Duodenal mucosa (tissue), 2 donors: ENCODE data around the gene TMEM178B.

Experiments
- H3K27ac ChIP-seq: one replicate; pipeline ENCODE4 v1.7.0; 2013; ENCODE audit warnings: low read depth, low read length
- H3K27me3 ChIP-seq, 2 donors: one replicate each; pipeline ENCODE4 v1.7.0; 2013; ENCODE audit warnings: low read length in 2 of 2, control low read depth in 1 of 2; ENCODE audit not compliant: insufficient read depth in 2 of 2, control insufficient read depth in 1 of 2
- H3K36me3 ChIP-seq, 2 donors: one replicate each; pipeline ENCODE4 v1.7.0; 2013; ENCODE audit warnings: low read length in 2 of 2, control low read depth in 1 of 2; ENCODE audit not compliant: insufficient read depth in 2 of 2, control insufficient read depth in 1 of 2
- H3K4me1 ChIP-seq, 2 donors: one replicate each; pipeline ENCODE4 v1.7.0; 2013; ENCODE audit warnings: low read length in 2 of 2, control low read depth in 1 of 2; ENCODE audit not compliant: insufficient read depth in 2 of 2, control insufficient read depth in 1 of 2
- H3K4me3 ChIP-seq, 2 donors: one replicate each; pipeline ENCODE4 v1.7.0; 2013; ENCODE audit warnings: low read length in 2 of 2, low read depth in 1 of 2
- H3K9ac ChIP-seq, 2 donors: one replicate each; pipeline ENCODE4 v1.7.0; 2013; ENCODE audit warnings: low read length in 2 of 2, low read depth in 1 of 2
- H3K9me3 ChIP-seq, 2 donors: one replicate each; pipeline ENCODE4 v1.7.0; 2013; ENCODE audit warnings: low read length in 2 of 2, control low read depth in 1 of 2; ENCODE audit not compliant: control insufficient read depth in 1 of 2

Gene TMEM178B

GRCh38 chr7:141294143-141294829 is 220.4 kb downstream of the TMEM178B start:
- H3K9me3 ChIP-seq = no peaks in the 10 kb centered on the region
- H3K36me3 ChIP-seq = no peaks in the 10 kb centered on the region
- H3K4me1 ChIP-seq = no peaks in the 10 kb centered on the region
- no peak overlapping the region for H3K9ac ChIP-seq
- H3K4me3 ChIP-seq = no peak overlapping the region
- H3K27ac ChIP-seq = no peak overlapping the region
- H3K27me3 ChIP-seq = no peaks in the 10 kb centered on the region

GRCh38 chr7:141295367-141295895 is 221.6 kb downstream of the TMEM178B start:
- Histone ChIP-seq H3K27me3 (no peaks in the 10 kb centered on the region), H3K9ac (no peak overlapping the region), H3K4me3 (no peak overlapping the region), H3K36me3 (no peaks in the 10 kb centered on the region), H3K9me3 (no peaks in the 10 kb centered on the region), H3K27ac (no peak overlapping the region), H3K4me1 (no peaks in the 10 kb centered on the region)

- Histone ChIP-seq H3K4me1 (no peaks in the 10 kb centered on the region), H3K4me3 (no peak overlapping the region), H3K27me3 (no peaks in the 10 kb centered on the region), H3K27ac (no peak overlapping the region), H3K9ac (no peak overlapping the region), H3K36me3 (no peaks in the 10 kb centered on the region), H3K9me3 (no peaks in the 10 kb centered on the region)
Observed at GRCh38 chr7:141300816-141301215, 227.0 kb downstream of the TMEM178B start.

GRCh38 chr7:141301544-141301943 is 227.7 kb downstream of the TMEM178B start:
- no peak overlapping the region for H3K27ac ChIP-seq
- no peak overlapping the region for H3K4me3 ChIP-seq

GRCh38 chr7:141302617-141303016 is 228.8 kb downstream of the TMEM178B start:
- H3K36me3 ChIP-seq = no peaks in the 10 kb centered on the region
- H3K27me3 ChIP-seq = no peaks in the 10 kb centered on the region
- H3K9me3 ChIP-seq = no peaks in the 10 kb centered on the region
- H3K4me3 ChIP-seq = no peak overlapping the region
- H3K27ac ChIP-seq = no peak overlapping the region
- no peak overlapping the region for H3K9ac ChIP-seq
- no peaks in the 10 kb centered on the region for H3K4me1 ChIP-seq

More at GRCh38 chr7:141301544-141301943, 227.7 kb downstream of the TMEM178B start:
- H3K9ac ChIP-seq = no peak overlapping the region
- no peaks in the 10 kb centered on the region for H3K36me3 ChIP-seq
- H3K9me3 ChIP-seq = no peaks in the 10 kb centered on the region
- no peaks in the 10 kb centered on the region for H3K27me3 ChIP-seq
- no peaks in the 10 kb centered on the region for H3K4me1 ChIP-seq

GRCh38 chr7:141304291-141304690 is 230.4 kb downstream of the TMEM178B start:
- no peak overlapping the region for H3K4me3 ChIP-seq
- H3K27me3 ChIP-seq = no peaks in the 10 kb centered on the region
- H3K4me1 ChIP-seq = no peaks in the 10 kb centered on the region
- H3K27ac ChIP-seq = no peak overlapping the region
- no peaks in the 10 kb centered on the region for H3K9me3 ChIP-seq
- H3K9ac ChIP-seq = no peak overlapping the region
- no peaks in the 10 kb centered on the region for H3K36me3 ChIP-seq

GRCh38 chr7:141306081-141306480 is 232.2 kb downstream of the TMEM178B start:
- H3K4me3 ChIP-seq = no peak overlapping the region
- H3K36me3 ChIP-seq = no peaks in the 10 kb centered on the region
- H3K27ac ChIP-seq = no peak overlapping the region
- no peaks in the 10 kb centered on the region for H3K4me1 ChIP-seq
- H3K27me3 ChIP-seq = no peaks in the 10 kb centered on the region
- H3K9me3 ChIP-seq = no peaks in the 10 kb centered on the region
- no peak overlapping the region for H3K9ac ChIP-seq

GRCh38 chr7:141312395-141312794 is 238.5 kb downstream of the TMEM178B start:
- Histone ChIP-seq H3K27me3 (no peaks in the 10 kb centered on the region), H3K27ac (no peak overlapping the region), H3K4me1 (no peaks in the 10 kb centered on the region), H3K9ac (no peak overlapping the region), H3K9me3 (no peaks in the 10 kb centered on the region), H3K4me3 (no peak overlapping the region), H3K36me3 (no peaks in the 10 kb centered on the region)

- Histone ChIP-seq H3K9ac (no peak overlapping the region), H3K27me3 (no peaks in the 10 kb centered on the region), H3K9me3 (no peaks in the 10 kb centered on the region), H3K27ac (no peak overlapping the region), H3K36me3 (no peaks in the 10 kb centered on the region), H3K4me3 (no peak overlapping the region), H3K4me1 (no peaks in the 10 kb centered on the region)
Observed at GRCh38 chr7:141312828-141313521, 239.1 kb downstream of the TMEM178B start.

GRCh38 chr7:141313896-141314295 is 240.0 kb downstream of the TMEM178B start:
- Histone ChIP-seq H3K27ac (no peak overlapping the region), H3K36me3 (no peaks in the 10 kb centered on the region)

More at GRCh38 chr7:141313896-141314295, 240.0 kb downstream of the TMEM178B start:
- Histone ChIP-seq H3K9me3 (no peaks in the 10 kb centered on the region), H3K27me3 (no peaks in the 10 kb centered on the region), H3K9ac (no peak overlapping the region), H3K4me3 (no peak overlapping the region), H3K4me1 (no peaks in the 10 kb centered on the region)
